Brain microvascular endothelial cell (primary cell): ENCODE data around the gene YEATS4.

Source experiments
- DNase-seq: peaks from one replicate; pipeline ENCODE4 v3.0.0-alpha.2; 2020
- H3K27ac ChIP-seq: fragments of 250-450 bp; sonication (Bioruptor Pico); 2 replicates; pipeline ENCODE4 v1.5.1; 2020; ENCODE audit warnings: mild to moderate bottlenecking, moderate library complexity
- H3K27me3 ChIP-seq: fragments of 250-450 bp; sonication (Bioruptor Pico); replicated peaks from 2 replicates; pipeline ENCODE4 v1.5.1; 2020; ENCODE audit warnings: mild to moderate bottlenecking
- H3K36me3 ChIP-seq: fragments of 250-450 bp; sonication (Bioruptor Pico); replicated peaks from 2 replicates; pipeline ENCODE4 v1.5.1; 2020; ENCODE audit warnings: mild to moderate bottlenecking
- H3K4me3 ChIP-seq: 2 replicates; pipeline ENCODE4 v1.5.1; 2011; ENCODE audit warnings: low read depth, mild to moderate bottlenecking, control low read depth, low read length, moderate library complexity
- in situ Hi-C: cut with HindIII; loops from 2 replicates; pipeline ENCODE4 v1.10.0; 2017; ENCODE audit warnings: low sequenced_read_pairs, low pct_ligation_motif_present
- TF ChIP-seq, protein P1 (sequence below): IDR thresholded peaks from 2 replicates; pipeline ENCODE4 v1.5.1; 2011; ENCODE audit warnings: low read depth, mild to moderate bottlenecking, moderate library complexity, low read length, control low read depth, inconsistent platforms; ENCODE audit errors: missing control alignments

The YEATS4 gene

DNA sequence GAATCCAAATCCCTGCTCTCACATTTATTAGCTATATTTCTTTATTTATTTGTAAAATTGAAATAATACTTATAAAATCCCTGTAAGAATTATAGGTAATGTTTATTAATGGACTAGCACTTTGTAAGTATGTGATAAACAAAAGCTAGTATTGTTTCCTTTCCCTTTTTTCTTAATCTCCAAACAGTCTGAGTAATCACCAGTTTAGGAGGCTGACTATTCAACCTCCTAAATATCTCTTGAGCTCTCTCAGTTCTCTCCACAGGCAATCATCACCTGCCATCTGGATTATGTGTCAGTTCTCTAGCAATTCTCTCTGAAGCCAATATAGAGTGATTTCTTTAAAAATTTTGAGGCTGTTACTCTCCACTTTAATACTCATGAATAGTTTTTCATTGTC lies 20.6 kb upstream of the YEATS4 start:
- no peak for DNase-seq
- no peak overlapping the region for H3K4me3 ChIP-seq
- in situ Hi-C loops: no loop called here
- H3K27ac ChIP-seq: no peak overlapping the region
- peaks cover 8% of the 10 kb centered on the region for H3K27me3 ChIP-seq
- TF ChIP-seq, protein P1, sequence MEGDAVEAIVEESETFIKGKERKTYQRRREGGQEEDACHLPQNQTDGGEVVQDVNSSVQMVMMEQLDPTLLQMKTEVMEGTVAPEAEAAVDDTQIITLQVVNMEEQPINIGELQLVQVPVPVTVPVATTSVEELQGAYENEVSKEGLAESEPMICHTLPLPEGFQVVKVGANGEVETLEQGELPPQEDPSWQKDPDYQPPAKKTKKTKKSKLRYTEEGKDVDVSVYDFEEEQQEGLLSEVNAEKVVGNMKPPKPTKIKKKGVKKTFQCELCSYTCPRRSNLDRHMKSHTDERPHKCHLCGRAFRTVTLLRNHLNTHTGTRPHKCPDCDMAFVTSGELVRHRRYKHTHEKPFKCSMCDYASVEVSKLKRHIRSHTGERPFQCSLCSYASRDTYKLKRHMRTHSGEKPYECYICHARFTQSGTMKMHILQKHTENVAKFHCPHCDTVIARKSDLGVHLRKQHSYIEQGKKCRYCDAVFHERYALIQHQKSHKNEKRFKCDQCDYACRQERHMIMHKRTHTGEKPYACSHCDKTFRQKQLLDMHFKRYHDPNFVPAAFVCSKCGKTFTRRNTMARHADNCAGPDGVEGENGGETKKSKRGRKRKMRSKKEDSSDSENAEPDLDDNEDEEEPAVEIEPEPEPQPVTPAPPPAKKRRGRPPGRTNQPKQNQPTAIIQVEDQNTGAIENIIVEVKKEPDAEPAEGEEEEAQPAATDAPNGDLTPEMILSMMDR: no peak
- no peaks in the 10 kb centered on the region for H3K36me3 ChIP-seq

DNA sequence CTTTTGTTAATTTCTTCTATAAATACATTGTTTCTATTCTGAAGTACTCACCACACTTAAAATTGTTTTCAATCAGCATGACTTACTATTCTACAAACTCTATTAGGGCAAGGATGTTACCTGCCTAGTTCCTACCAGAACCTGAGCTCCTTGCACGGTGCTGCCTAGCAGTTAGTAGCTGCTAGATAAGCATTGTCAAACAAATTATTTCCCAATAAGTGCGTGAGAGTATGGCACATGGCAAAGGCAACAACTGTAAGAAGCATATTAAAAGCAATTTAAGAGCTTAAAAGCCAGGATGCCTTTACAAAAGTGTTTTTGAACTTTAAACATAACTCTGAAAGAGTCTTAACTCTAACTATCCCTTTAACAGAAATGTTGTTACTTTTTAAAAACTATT lies 19.5 kb upstream of the YEATS4 start:
- Histone ChIP-seq H3K4me3 (no peak overlapping the region), H3K36me3 (no peaks in the 10 kb centered on the region), H3K27ac (no peak overlapping the region), H3K27me3 (peaks cover 2% of the 10 kb centered on the region)
- no peak for DNase-seq
- TF ChIP-seq, protein P1: no peak
- in situ Hi-C loops: no loop called here

DNA sequence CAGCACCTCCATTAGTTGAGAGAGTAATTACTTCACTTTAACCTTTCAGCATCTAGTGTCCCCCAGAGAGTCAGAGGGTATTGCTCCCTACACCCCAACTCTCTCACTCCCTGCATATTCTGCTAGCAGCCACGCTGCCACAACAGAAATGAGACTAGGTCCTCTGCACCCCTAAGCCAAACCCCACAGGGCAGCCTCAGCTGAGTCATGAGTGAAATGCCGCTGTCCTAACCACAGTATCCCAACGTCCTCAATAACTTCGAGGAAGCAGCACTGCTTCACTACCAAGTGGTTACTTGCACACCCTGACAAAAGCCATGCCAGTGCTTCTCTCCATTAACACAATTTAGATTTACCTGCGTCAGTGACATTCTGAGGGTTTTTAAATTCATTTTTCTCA lies 18.2 kb upstream of the YEATS4 start:
- Histone ChIP-seq H3K4me3 (no peak overlapping the region), H3K27ac (no peak overlapping the region)
- in situ Hi-C loops: no loop called here

DNA sequence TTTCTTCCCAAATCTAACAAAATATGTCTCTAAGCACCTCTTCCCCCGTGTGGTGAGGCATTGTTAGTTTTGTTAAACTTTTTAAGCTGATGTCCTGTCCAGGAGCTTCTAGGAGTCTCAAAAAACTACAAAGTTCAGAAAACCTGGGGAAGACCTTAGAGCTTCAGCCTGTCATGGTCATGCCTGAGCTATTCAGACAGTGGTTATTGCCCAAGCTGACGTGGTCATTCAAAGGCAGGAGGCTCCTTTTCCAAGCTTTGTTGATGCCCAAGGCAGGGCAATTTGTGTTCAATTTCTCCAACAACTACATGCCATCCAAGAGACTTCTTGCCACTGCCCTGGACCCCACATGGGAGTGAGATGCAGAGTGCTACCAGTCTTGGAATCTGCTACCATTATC lies 17.1 kb upstream of the YEATS4 start:
- Histone ChIP-seq H3K36me3 (no peaks in the 10 kb centered on the region), H3K4me3 (no peak overlapping the region), H3K27me3 (peaks cover 2% of the 10 kb centered on the region), H3K27ac (no peak overlapping the region)
- TF ChIP-seq, protein P1: no peak
- in situ Hi-C loops: no loop called here
- DNase-seq: no peak

More for the DNA sequence above, 18.2 kb upstream of the YEATS4 start:
- peaks cover 2% of the 10 kb centered on the region for H3K27me3 ChIP-seq
- H3K36me3 ChIP-seq: no peaks in the 10 kb centered on the region
- no peak for DNase-seq
- TF ChIP-seq, protein P1: no peak

DNA sequence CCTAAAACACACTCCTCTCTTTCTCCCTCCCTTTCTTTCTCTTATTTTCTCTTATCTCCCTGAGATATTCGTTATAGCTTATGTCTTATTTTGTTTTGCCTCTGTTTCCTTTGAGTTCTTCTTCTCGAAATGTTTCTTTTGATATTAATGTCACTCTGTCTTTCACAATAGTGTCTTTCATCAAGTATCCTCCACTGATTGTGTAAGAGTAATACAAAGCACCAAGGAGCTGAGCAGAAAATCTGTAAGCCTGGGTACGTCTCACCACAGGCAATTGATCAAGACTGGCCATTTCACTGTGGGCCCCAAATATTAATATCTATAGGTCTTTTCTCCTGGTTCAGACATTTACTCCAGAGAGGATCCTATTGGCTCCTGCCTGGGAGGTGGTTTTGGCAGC lies 16.2 kb upstream of the YEATS4 start:
- in situ Hi-C loops: no loop called here
- peaks cover 2% of the 10 kb centered on the region for H3K27me3 ChIP-seq
- no peak overlapping the region for H3K4me3 ChIP-seq
- DNase-seq: no peak
- TF ChIP-seq, protein P1: no peak
- no peak overlapping the region for H3K27ac ChIP-seq
- H3K36me3 ChIP-seq: no peaks in the 10 kb centered on the region

DNA sequence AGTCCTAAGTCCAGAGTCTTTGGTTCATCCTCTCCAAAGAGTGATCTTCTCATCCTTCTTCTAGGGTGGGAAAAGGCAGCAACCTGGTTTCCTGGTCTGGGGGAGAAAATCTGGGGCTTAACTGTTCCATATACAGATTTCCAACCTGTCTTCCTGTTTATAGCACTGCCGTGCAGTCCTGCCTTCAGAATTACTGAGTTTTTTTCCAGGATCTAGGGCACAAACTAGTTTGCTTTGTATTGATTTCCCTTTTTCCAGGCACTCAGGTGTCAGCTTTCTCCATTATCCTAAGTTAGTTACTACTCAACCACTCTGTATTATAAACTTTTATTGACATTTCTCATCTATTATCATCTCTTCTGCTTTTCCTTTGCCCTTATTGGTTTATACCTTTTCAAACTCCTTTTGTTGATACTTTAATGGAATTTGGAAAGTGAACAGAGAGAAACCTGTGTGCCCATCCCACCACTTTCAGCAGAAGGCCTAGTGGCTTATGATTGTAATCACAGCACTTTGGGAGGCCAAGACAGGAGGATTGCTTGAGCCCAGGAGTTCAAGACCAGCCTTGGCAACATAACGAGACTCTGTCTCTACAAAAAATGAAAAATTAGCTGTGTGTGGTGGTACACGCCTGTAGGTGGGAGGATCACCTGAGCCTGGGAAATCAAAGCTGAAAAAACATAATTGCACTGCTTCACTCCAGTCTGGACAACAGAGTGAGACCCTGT lies 15.5 kb upstream of the YEATS4 start:
- TF ChIP-seq, protein P1: no peak
- peaks cover 2% of the 10 kb centered on the region for H3K27me3 ChIP-seq
- no peaks in the 10 kb centered on the region for H3K36me3 ChIP-seq
- in situ Hi-C loops: no loop called here
- no peak overlapping the region for H3K27ac ChIP-seq
- DNase-seq: no peak
- no peak overlapping the region for H3K4me3 ChIP-seq
